NCI-H460 (cell line): ENCODE measurements around the gene RASA1. TPM values are rescaled to one million over a fixed set of nuclear protein-coding genes. Genes with fewer than 3 reads are reported as not detected.

ENCODE experiments used
- DNase-seq: peaks from one replicate; pipeline ENCODE4 v3.0.0-alpha.2; 2016; ENCODE audit warnings: low read depth; ENCODE audit errors: extremely low read depth
- total RNA-seq: library from RNA; depleted of rRNA; stranded (reverse); fragments of >200 nt; shearing (Covaris generic); gene quantifications from 2 replicates; pipeline ENCODE4 v1.2.3, GENCODE V29; 2014

The RASA1 gene
- total RNA-seq, 1 experiment from 2014 or later, result 40.1 TPM

- no peak for DNase-seq
These were observed 132.0 kb downstream of the RASA1 start for GRCh38 chr5:87399720-87400119.

GRCh38 chr5:87400305-87400899 lies 132.7 kb downstream of the RASA1 start:
- peak; percentile 36 for DNase-seq

- DNase-seq, result no peak
These were observed 133.9 kb downstream of the RASA1 start for GRCh38 chr5:87401626-87402025.

- no peak for DNase-seq
These were observed 135.7 kb downstream of the RASA1 start for GRCh38 chr5:87403409-87403808.

- DNase-seq, result no peak
These were observed 136.2 kb downstream of the RASA1 start for GRCh38 chr5:87403899-87404298.

- no peak for DNase-seq
These were observed 136.7 kb downstream of the RASA1 start for GRCh38 chr5:87404359-87404758.

- DNase-seq, result no peak
These were observed 137.9 kb downstream of the RASA1 start for GRCh38 chr5:87405472-87406155.

GRCh38 chr5:87408204-87408603 lies 140.5 kb downstream of the RASA1 start:
- DNase-seq, result no peak

- DNase-seq, result no peak
These were observed 143.2 kb downstream of the RASA1 start for GRCh38 chr5:87410931-87411330.

GRCh38 chr5:87411586-87411972 lies 143.9 kb downstream of the RASA1 start:
- DNase-seq, result no peak

- peak; percentile 11 for DNase-seq
These were observed 144.4 kb downstream of the RASA1 start for GRCh38 chr5:87411973-87412629.

- DNase-seq, result peak; percentile 98
These were observed 145.1 kb downstream of the RASA1 start, which contains the start of gene CCNH for GRCh38 chr5:87412630-87413342. Gene CCNH, minus strand, starts transcription at chr5:87412930. Its CDS starts 136 bp downstream, at chr5:87412794.

GRCh38 chr5:87413343-87413645 lies 145.6 kb downstream of the RASA1 start:
- peak; percentile 3 for DNase-seq

- DNase-seq, result no peak
These were observed 150.8 kb downstream of the RASA1 start for GRCh38 chr5:87418506-87418905.

- no peak for DNase-seq
These were observed 153.6 kb downstream of the RASA1 start for GRCh38 chr5:87421307-87421706.

- no peak for DNase-seq
These were observed 156.1 kb downstream of the RASA1 start for GRCh38 chr5:87423755-87424154.

- DNase-seq, result no peak
These were observed 163.3 kb downstream of the RASA1 start for GRCh38 chr5:87430863-87431457.

GRCh38 chr5:87432460-87432859 lies 164.8 kb downstream of the RASA1 start:
- no peak for DNase-seq

- no peak for DNase-seq
These were observed 166.3 kb downstream of the RASA1 start for GRCh38 chr5:87433945-87434344.

- no peak for DNase-seq
These were observed 166.8 kb downstream of the RASA1 start for GRCh38 chr5:87434461-87434860.

GRCh38 chr5:87435144-87435694 lies 167.5 kb downstream of the RASA1 start:
- DNase-seq, result no peak
